Body of pancreas (tissue), 4 donors: ENCODE data around the gene SIL1. TPM values are rescaled to one million over a fixed set of nuclear protein-coding genes. Genes with fewer than 3 reads are reported as not detected.

Source experiments
- ATAC-seq: fragments of 150-250 bp; one replicate; pipeline ENCODE4 v1.9.1; 2016
- DNase-seq, 4 donors: peaks; one replicate each; pipeline ENCODE4 v3.0.0-alpha.2; 2019
- H3K27ac ChIP-seq, 4 donors: fragments of 200-600 bp; sonication (generic); 1 replicate in 3 of 4; 2 replicates in 1 of 4; pipeline versions ENCODE4 v1.5.1 to v1.6.1; 2016 to 2019; ENCODE audit warnings: mild to moderate bottlenecking in 1 of 4, mixed read lengths in 1 of 4, moderate library complexity in 1 of 4
- H3K27me3 ChIP-seq, 2 donors: fragments of 200-600 bp; sonication (generic); one replicate each; pipeline ENCODE4 v1.6.0; 2016; ENCODE audit warnings: mild to moderate bottlenecking in 1 of 2
- H3K36me3 ChIP-seq, 2 donors: fragments of 200-600 bp; sonication (generic); replicated peaks in 1 of 2; 2 replicates each; pipeline ENCODE4 v1.5.1; 2016; ENCODE audit warnings: low read depth in 2 of 2; ENCODE audit not compliant: insufficient read depth in 1 of 2
- H3K4me1 ChIP-seq: fragments of 200-600 bp; sonication (generic); one replicate; pipeline ENCODE4 v1.6.0; 2016
- H3K4me3 ChIP-seq, 2 donors: fragments of 200-600 bp; sonication (generic); 1 replicate in 1 of 2; 2 replicates in 1 of 2; pipeline ENCODE4 v1.5.1; 2016 to 2019
- H3K9me3 ChIP-seq, 3 donors: fragments of 200-600 bp; sonication (generic); 1 replicate in 2 of 3; 2 replicates in 1 of 3; pipeline ENCODE4 v1.5.1; 2016
- POLR2A ChIP-seq, 3 donors: fragments of 450-650 bp; IDR thresholded peaks; one replicate each; pipeline ENCODE4 v1.6.1; 2016; ENCODE audit warnings: antibody characterized with exemption in 3 of 3, mild to moderate bottlenecking in 2 of 3
- WGBS, 2 donors: methylation state at CpG; one replicate each; pipeline ENCODE4 v1.1.5; 2017; 5-methylcytosine and 5-hydroxymethylcytosine counted together
- intact Hi-C: fragments of 100-400 bp; cut with DNase I; formaldehyde crosslinking; loops from one replicate; pipeline ENCODE4 v1.15.1; 2023
- total RNA-seq, 2 donors: library from RNA; depleted of rRNA; stranded (reverse); fragments of >200 nt; gene quantifications; one replicate each; pipeline ENCODE4 v1.1.0, GENCODE V29; 2016
- TF ChIP-seq, protein P1 (sequence below), 7 experiments: fragments of 450-650 bp in 4 of 7; fragments of 200-600 bp in 3 of 7; sonication (generic) in 3 of 7; IDR thresholded peaks; one replicate each; pipeline ENCODE4 v1.5.1; 2016 to 2019; ENCODE audit warnings: antibody characterized with exemption in 7 of 7

Gene SIL1
- total RNA-seq, 2 donors from 2014 or later = 57.6 to 124 TPM

DNA sequence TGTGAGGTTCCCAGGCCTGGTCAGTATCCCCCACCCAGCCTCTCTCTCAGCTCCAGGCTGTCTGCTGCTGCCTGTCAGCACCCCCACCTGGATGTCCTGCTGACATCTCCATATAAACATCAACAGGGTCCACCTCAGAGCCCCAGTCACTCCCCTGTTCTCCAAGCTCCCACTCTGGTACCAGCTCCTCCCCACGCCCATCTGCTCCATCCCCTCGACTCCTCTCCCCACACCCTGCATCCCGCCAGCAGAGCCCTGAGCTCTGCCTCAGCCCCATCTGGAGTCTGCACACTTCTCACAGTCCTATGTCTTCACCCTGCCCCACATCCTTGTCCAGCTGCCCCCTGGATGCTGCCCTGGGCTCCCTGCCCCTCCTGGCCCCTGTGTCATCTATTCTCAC lies 255.3 kb downstream of the SIL1 start:
- no peaks in the 10 kb centered on the region for H3K36me3 ChIP-seq
- H3K4me3 ChIP-seq = no peak overlapping the region
- intact Hi-C loops = no loop called here
- H3K27ac ChIP-seq = no peak overlapping the region
- WGBS, 2 donors = 88 to 100% methylated on average over 3 of the region's 3 CpGs
- no peaks in the 10 kb centered on the region for H3K9me3 ChIP-seq
- peak in 1 of 4 donors; percentile 3 for DNase-seq
- no peak for ATAC-seq
- TF ChIP-seq, protein P1, sequence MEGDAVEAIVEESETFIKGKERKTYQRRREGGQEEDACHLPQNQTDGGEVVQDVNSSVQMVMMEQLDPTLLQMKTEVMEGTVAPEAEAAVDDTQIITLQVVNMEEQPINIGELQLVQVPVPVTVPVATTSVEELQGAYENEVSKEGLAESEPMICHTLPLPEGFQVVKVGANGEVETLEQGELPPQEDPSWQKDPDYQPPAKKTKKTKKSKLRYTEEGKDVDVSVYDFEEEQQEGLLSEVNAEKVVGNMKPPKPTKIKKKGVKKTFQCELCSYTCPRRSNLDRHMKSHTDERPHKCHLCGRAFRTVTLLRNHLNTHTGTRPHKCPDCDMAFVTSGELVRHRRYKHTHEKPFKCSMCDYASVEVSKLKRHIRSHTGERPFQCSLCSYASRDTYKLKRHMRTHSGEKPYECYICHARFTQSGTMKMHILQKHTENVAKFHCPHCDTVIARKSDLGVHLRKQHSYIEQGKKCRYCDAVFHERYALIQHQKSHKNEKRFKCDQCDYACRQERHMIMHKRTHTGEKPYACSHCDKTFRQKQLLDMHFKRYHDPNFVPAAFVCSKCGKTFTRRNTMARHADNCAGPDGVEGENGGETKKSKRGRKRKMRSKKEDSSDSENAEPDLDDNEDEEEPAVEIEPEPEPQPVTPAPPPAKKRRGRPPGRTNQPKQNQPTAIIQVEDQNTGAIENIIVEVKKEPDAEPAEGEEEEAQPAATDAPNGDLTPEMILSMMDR (IDR thresholded peaks at IDR 0.05) = no peak
- TF ChIP-seq POLR2A (IDR thresholded peaks at IDR 0.05) = no peak
- peaks cover 19% of the 10 kb centered on the region for H3K4me1 ChIP-seq
- H3K27me3 ChIP-seq = no peaks in the 10 kb centered on the region

DNA sequence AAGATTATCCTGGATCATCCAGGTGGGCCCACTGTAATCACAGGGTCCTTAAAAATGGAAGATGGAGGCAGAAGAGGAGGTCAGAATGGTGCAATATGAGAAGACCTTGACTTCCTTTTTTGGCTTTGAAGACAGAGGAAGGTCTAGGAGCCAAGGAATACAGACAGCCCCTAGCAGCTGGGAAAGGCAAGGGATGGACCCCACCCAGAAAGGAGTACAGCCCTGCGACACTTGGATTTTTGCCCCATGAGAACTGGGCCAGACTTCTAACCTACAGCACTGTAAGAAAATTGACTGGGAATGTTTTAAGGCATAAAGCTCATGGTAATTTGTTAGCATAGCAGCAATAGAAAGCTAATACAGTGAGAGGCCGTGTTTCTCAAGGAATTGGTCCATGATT lies 256.1 kb downstream of the SIL1 start:
- H3K9me3 ChIP-seq = no peaks in the 10 kb centered on the region
- peak in 1 of 4 donors; percentile 3 for DNase-seq
- no peak overlapping the region for H3K27ac ChIP-seq
- TF ChIP-seq, protein P1 (IDR thresholded peaks at IDR 0.05) = no peak
- TF ChIP-seq POLR2A (IDR thresholded peaks at IDR 0.05) = no peak
- no peaks in the 10 kb centered on the region for H3K27me3 ChIP-seq
- 88 to 90% methylated on average over 2 of the region's 2 CpGs for WGBS, 2 donors
- H3K4me1 ChIP-seq = peaks cover 11% of the 10 kb centered on the region
- H3K4me3 ChIP-seq = no peak overlapping the region
- no peaks in the 10 kb centered on the region for H3K36me3 ChIP-seq
- intact Hi-C loops = no loop called here
- no peak for ATAC-seq

DNA sequence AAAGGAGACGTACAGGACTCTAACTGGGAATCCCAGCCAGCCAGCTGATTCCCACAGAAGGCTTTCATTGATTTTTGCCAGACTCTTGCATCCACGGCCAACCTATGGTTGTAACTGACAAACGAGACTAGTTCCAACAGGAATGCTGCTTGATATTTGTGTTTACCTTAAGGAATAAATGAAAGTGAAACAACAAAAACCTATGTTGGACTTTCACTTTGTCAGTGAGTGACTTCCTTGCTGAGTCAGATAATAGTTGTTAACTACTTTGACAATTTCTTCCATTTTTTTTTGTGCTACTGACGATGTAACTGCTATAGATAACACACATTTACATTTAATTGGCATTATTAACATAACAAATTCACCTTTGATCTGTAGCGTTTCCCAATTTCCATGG lies 259.6 kb downstream of the SIL1 start:
- WGBS, 2 donors = 55 to 62% methylated on average over 5 of the region's 5 CpGs
- no peaks in the 10 kb centered on the region for H3K27me3 ChIP-seq
- no peak overlapping the region for H3K27ac ChIP-seq
- H3K36me3 ChIP-seq = peaks cover 0 to 6% of the 10 kb centered on the region in 2 donors
- intact Hi-C loops = no loop called here
- TF ChIP-seq POLR2A (IDR thresholded peaks at IDR 0.05) = no peak
- TF ChIP-seq, protein P1 (IDR thresholded peaks at IDR 0.05) = no peak
- H3K4me1 ChIP-seq = no peaks in the 10 kb centered on the region
- no peak overlapping the region for H3K4me3 ChIP-seq
- H3K9me3 ChIP-seq = no peaks in the 10 kb centered on the region
- no peak for ATAC-seq
- DNase-seq = no peak

DNA sequence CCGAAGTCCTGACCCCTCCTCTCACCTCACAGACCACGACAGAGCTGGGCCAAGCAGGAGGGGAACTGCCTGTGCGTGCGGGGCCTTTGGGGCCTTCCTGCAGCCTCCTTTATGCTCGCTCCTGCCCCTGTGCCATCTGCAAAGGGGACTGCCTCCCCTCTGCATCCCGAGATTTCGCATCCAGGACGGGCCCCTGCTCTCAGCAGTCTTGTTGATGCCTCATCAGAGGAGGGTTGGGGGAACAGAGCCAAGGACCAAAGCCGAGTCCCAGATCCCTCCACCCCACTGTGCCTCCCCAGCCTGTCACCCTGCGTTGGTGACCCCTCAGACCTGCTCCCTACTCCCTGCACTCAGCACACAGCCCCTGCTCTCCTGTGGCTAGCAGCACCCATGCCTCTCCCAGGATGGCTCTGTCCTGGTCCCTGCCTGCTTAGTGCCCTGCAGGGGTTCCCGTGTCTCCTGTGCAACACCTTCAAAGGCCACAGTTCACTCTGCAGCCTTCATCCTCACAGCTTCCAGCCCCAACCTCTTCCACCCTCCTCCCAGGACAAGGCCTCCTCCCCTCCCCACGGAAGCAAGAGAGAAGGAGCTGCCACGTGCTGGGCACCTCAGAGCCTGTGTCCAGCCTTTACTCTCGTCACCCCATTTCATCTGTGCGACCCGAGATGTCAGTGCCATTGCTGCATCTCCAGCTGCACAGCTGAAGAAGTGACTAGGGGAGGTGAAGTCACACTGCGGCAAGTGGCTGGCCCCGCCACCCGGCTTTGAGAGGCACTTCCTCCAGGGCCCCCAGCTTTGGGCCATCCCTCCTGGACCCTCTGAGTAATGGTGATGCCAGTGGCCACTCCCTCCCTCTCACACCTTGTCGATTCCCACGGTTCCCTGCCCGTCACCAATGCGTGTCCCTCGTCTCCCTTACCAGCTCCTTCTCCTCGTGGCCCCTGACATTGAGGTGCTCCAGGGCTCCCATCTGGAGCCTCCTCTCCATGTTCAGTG lies 260.5 kb downstream of the SIL1 start:
- WGBS, 2 donors = 80 to 84% methylated on average over 21 to 25 of the region's 25 CpGs
- Histone ChIP-seq H3K4me1 (no peaks in the 10 kb centered on the region), H3K27ac (no peak overlapping the region), H3K4me3 (no peak overlapping the region), H3K9me3 (no peaks in the 10 kb centered on the region), H3K27me3 (no peaks in the 10 kb centered on the region), H3K36me3 (peaks cover 0 to 10% of the 10 kb centered on the region in 2 donors)
- TF ChIP-seq, protein P1 (IDR thresholded peaks at IDR 0.05) = no peak
- TF ChIP-seq POLR2A (IDR thresholded peaks at IDR 0.05) = no peak
- DNase-seq (no peak), ATAC-seq (no peak)
- intact Hi-C loops = no loop called here
